ENCODE results near the gene ITPR1.
A peak's percentile ranks its signal among the peaks of the same experiment; 100 is the strongest.

Gene ITPR1

GRCh38 chr3:4776399-4776979, 283.3 kb downstream of the ITPR1 start:
- Histone ChIP-seq H3K27ac (ENCODE audit: low read depth, low read length) (no peak overlapping the region), H3K4me3 (ENCODE audit: low read depth in 1 of 2, low read length in 2 of 2) (no peak overlapping the region), H3K9me3 (ENCODE audit: low read length) (no peaks in the 10 kb centered on the region), H3K4me1 (ENCODE audit: insufficient read depth, low read length) (peaks cover 28% of the 10 kb centered on the region), H3K27me3 (ENCODE audit: control insufficient read depth in 1 of 2, insufficient read depth in 2 of 2, low read length in 2 of 2) (no peaks in the 10 kb centered on the region), H3K9ac (ENCODE audit: low read length) (no peak overlapping the region), H3K36me3 (ENCODE audit: insufficient read depth, low read length) (peaks cover 12% of the 10 kb centered on the region)

GRCh38 chr3:4776980-4777581, 283.9 kb downstream of the ITPR1 start:
- Histone ChIP-seq H3K9me3 (ENCODE audit: low read length) (no peaks in the 10 kb centered on the region), H3K4me3 (ENCODE audit: low read depth in 1 of 2, low read length in 2 of 2) (no peak overlapping the region), H3K4me1 (ENCODE audit: insufficient read depth, low read length) (peaks cover 22% of the 10 kb centered on the region), H3K9ac (ENCODE audit: low read length) (no peak overlapping the region), H3K36me3 (ENCODE audit: insufficient read depth, low read length) (peaks cover 12% of the 10 kb centered on the region), H3K27me3 (ENCODE audit: control insufficient read depth in 1 of 2, insufficient read depth in 2 of 2, low read length in 2 of 2) (no peaks in the 10 kb centered on the region), H3K27ac (ENCODE audit: low read depth, low read length) (no peak overlapping the region)

GRCh38 chr3:4778119-4778518, 285.0 kb downstream of the ITPR1 start:
- Histone ChIP-seq H3K9me3 (ENCODE audit: low read length) (no peaks in the 10 kb centered on the region), H3K27me3 (ENCODE audit: control insufficient read depth in 1 of 2, insufficient read depth in 2 of 2, low read length in 2 of 2) (no peaks in the 10 kb centered on the region), H3K27ac (ENCODE audit: low read depth, low read length) (no peak overlapping the region), H3K4me1 (ENCODE audit: insufficient read depth, low read length) (peaks cover 12% of the 10 kb centered on the region), H3K9ac (ENCODE audit: low read length) (no peak overlapping the region), H3K36me3 (ENCODE audit: insufficient read depth, low read length) (peaks cover 12% of the 10 kb centered on the region), H3K4me3 (ENCODE audit: low read depth in 1 of 2, low read length in 2 of 2) (no peak overlapping the region)

- H3K27ac ChIP-seq (ENCODE audit: low read depth, low read length) = no peak overlapping the region
- no peaks in the 10 kb centered on the region for H3K9me3 ChIP-seq (ENCODE audit: low read length)
- H3K4me3 ChIP-seq (ENCODE audit: low read depth in 1 of 2, low read length in 2 of 2) = no peak overlapping the region
- peaks cover 12% of the 10 kb centered on the region for H3K4me1 ChIP-seq (ENCODE audit: insufficient read depth, low read length)
- H3K9ac ChIP-seq (ENCODE audit: low read length) = no peak overlapping the region
- peaks cover 16% of the 10 kb centered on the region for H3K36me3 ChIP-seq (ENCODE audit: insufficient read depth, low read length)
- no peaks in the 10 kb centered on the region for H3K27me3 ChIP-seq (ENCODE audit: control insufficient read depth in 1 of 2, insufficient read depth in 2 of 2, low read length in 2 of 2)
Measured at GRCh38 chr3:4778740-4779139, 285.6 kb downstream of the ITPR1 start.

- Histone ChIP-seq H3K9ac (ENCODE audit: low read length) (no peak overlapping the region), H3K4me3 (ENCODE audit: low read depth in 1 of 2, low read length in 2 of 2) (no peak overlapping the region), H3K27ac (ENCODE audit: low read depth, low read length) (peak overlapping the region; percentile 12), H3K36me3 (ENCODE audit: insufficient read depth, low read length) (peaks cover 20% of the 10 kb centered on the region), H3K27me3 (ENCODE audit: control insufficient read depth in 1 of 2, insufficient read depth in 2 of 2, low read length in 2 of 2) (no peaks in the 10 kb centered on the region), H3K9me3 (ENCODE audit: low read length) (no peaks in the 10 kb centered on the region), H3K4me1 (ENCODE audit: insufficient read depth, low read length) (peaks cover 12% of the 10 kb centered on the region)
Measured at GRCh38 chr3:4780545-4780957, 287.4 kb downstream of the ITPR1 start.

GRCh38 chr3:4782095-4782494, 288.9 kb downstream of the ITPR1 start:
- peaks cover 32% of the 10 kb centered on the region for H3K36me3 ChIP-seq (ENCODE audit: insufficient read depth, low read length)
- no peak overlapping the region for H3K9ac ChIP-seq (ENCODE audit: low read length)
- no peaks in the 10 kb centered on the region for H3K9me3 ChIP-seq (ENCODE audit: low read length)
- no peaks in the 10 kb centered on the region for H3K27me3 ChIP-seq (ENCODE audit: control insufficient read depth in 1 of 2, insufficient read depth in 2 of 2, low read length in 2 of 2)
- peaks cover 12% of the 10 kb centered on the region for H3K4me1 ChIP-seq (ENCODE audit: insufficient read depth, low read length)
- no peak overlapping the region for H3K4me3 ChIP-seq (ENCODE audit: low read depth in 1 of 2, low read length in 2 of 2)
- no peak overlapping the region for H3K27ac ChIP-seq (ENCODE audit: low read depth, low read length)

GRCh38 chr3:4785551-4785950, 292.4 kb downstream of the ITPR1 start:
- Histone ChIP-seq H3K4me3 (ENCODE audit: low read depth in 1 of 2, low read length in 2 of 2) (no peak overlapping the region), H3K4me1 (ENCODE audit: insufficient read depth, low read length) (peaks cover 3% of the 10 kb centered on the region), H3K9ac (ENCODE audit: low read length) (no peak overlapping the region), H3K9me3 (ENCODE audit: low read length) (no peaks in the 10 kb centered on the region), H3K27ac (ENCODE audit: low read depth, low read length) (no peak overlapping the region), H3K27me3 (ENCODE audit: control insufficient read depth in 1 of 2, insufficient read depth in 2 of 2, low read length in 2 of 2) (no peaks in the 10 kb centered on the region), H3K36me3 (ENCODE audit: insufficient read depth, low read length) (peaks cover 48% of the 10 kb centered on the region)

GRCh38 chr3:4786431-4786830, 293.3 kb downstream of the ITPR1 start:
- Histone ChIP-seq H3K9me3 (ENCODE audit: low read length) (no peaks in the 10 kb centered on the region), H3K36me3 (ENCODE audit: insufficient read depth, low read length) (peaks cover 57% of the 10 kb centered on the region), H3K27ac (ENCODE audit: low read depth, low read length) (no peak overlapping the region), H3K9ac (ENCODE audit: low read length) (no peak overlapping the region), H3K27me3 (ENCODE audit: control insufficient read depth in 1 of 2, insufficient read depth in 2 of 2, low read length in 2 of 2) (no peaks in the 10 kb centered on the region), H3K4me1 (ENCODE audit: insufficient read depth, low read length) (no peaks in the 10 kb centered on the region), H3K4me3 (ENCODE audit: low read depth in 1 of 2, low read length in 2 of 2) (no peak overlapping the region)

- no peaks in the 10 kb centered on the region for H3K27me3 ChIP-seq (ENCODE audit: control insufficient read depth in 1 of 2, insufficient read depth in 2 of 2, low read length in 2 of 2)
- H3K9ac ChIP-seq (ENCODE audit: low read length) = no peak overlapping the region
- H3K4me1 ChIP-seq (ENCODE audit: insufficient read depth, low read length) = no peaks in the 10 kb centered on the region
- no peak overlapping the region for H3K27ac ChIP-seq (ENCODE audit: low read depth, low read length)
- H3K36me3 ChIP-seq (ENCODE audit: insufficient read depth, low read length) = peaks cover 52% of the 10 kb centered on the region
- no peak overlapping the region for H3K4me3 ChIP-seq (ENCODE audit: low read depth in 1 of 2, low read length in 2 of 2)
- no peaks in the 10 kb centered on the region for H3K9me3 ChIP-seq (ENCODE audit: low read length)
Measured at GRCh38 chr3:4791358-4791757, 298.2 kb downstream of the ITPR1 start.

- Histone ChIP-seq H3K27me3 (ENCODE audit: control insufficient read depth in 1 of 2, insufficient read depth in 2 of 2, low read length in 2 of 2) (no peaks in the 10 kb centered on the region), H3K4me1 (ENCODE audit: insufficient read depth, low read length) (no peaks in the 10 kb centered on the region), H3K36me3 (ENCODE audit: insufficient read depth, low read length) (peaks cover 49% of the 10 kb centered on the region), H3K9me3 (ENCODE audit: low read length) (no peaks in the 10 kb centered on the region), H3K9ac (ENCODE audit: low read length) (no peak overlapping the region), H3K27ac (ENCODE audit: low read depth, low read length) (no peak overlapping the region), H3K4me3 (ENCODE audit: low read depth in 1 of 2, low read length in 2 of 2) (no peak overlapping the region)
Measured at GRCh38 chr3:4793311-4793710, 300.2 kb downstream of the ITPR1 start.

GRCh38 chr3:4794331-4794730, 301.2 kb downstream of the ITPR1 start:
- no peak overlapping the region for H3K4me3 ChIP-seq (ENCODE audit: low read depth in 1 of 2, low read length in 2 of 2)
- H3K4me1 ChIP-seq (ENCODE audit: insufficient read depth, low read length) = peaks cover 5% of the 10 kb centered on the region
- no peaks in the 10 kb centered on the region for H3K9me3 ChIP-seq (ENCODE audit: low read length)
- H3K27me3 ChIP-seq (ENCODE audit: control insufficient read depth in 1 of 2, insufficient read depth in 2 of 2, low read length in 2 of 2) = no peaks in the 10 kb centered on the region
- peaks cover 39% of the 10 kb centered on the region for H3K36me3 ChIP-seq (ENCODE audit: insufficient read depth, low read length)
- H3K27ac ChIP-seq (ENCODE audit: low read depth, low read length) = no peak overlapping the region
- H3K9ac ChIP-seq (ENCODE audit: low read length) = no peak overlapping the region

- Histone ChIP-seq H3K9ac (ENCODE audit: low read length) (no peak overlapping the region), H3K36me3 (ENCODE audit: insufficient read depth, low read length) (peaks cover 37% of the 10 kb centered on the region), H3K9me3 (ENCODE audit: low read length) (no peaks in the 10 kb centered on the region), H3K27me3 (ENCODE audit: control insufficient read depth in 1 of 2, insufficient read depth in 2 of 2, low read length in 2 of 2) (no peaks in the 10 kb centered on the region), H3K27ac (ENCODE audit: low read depth, low read length) (no peak overlapping the region), H3K4me3 (ENCODE audit: low read depth in 1 of 2, low read length in 2 of 2) (no peak overlapping the region), H3K4me1 (ENCODE audit: insufficient read depth, low read length) (peaks cover 7% of the 10 kb centered on the region)
Measured at GRCh38 chr3:4794798-4795197, 301.6 kb downstream of the ITPR1 start.
